ENCODE measurements around the gene RNF145.

RNF145 gene

DNA sequence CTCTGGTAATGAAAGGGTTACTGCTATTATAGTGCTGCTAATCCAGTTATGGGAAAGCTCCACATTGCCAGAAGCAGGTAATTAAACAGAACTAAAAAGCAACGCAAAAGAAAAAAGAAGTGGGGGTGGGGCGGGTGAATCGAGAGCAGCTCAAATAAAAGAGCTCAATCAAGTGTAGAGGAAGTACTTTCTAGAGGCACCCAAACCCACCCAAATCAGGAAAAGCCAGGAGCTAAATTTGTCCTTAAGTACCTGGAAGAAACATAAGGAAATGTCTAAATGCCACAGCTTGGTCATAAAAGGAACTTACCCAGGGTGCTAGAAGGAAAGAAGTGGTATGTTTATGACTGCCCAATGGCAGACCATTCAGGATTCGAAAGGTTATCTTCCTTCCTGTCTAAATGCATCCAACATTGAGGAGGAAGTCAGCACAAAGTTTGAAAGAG lies 2.4 kb upstream of the RNF145 start:
- H3K27me3 ChIP-seq (replicated peaks) = no peaks in the 10 kb centered on the region
- no peak for DNase-seq
- H3K27ac ChIP-seq = no peak overlapping the region
- in situ Hi-C loops (cut with HindIII; ENCODE audit: low pct_ligation_motif_present, low sequenced_read_pairs) = no loop called here
- TF ChIP-seq, protein P1, sequence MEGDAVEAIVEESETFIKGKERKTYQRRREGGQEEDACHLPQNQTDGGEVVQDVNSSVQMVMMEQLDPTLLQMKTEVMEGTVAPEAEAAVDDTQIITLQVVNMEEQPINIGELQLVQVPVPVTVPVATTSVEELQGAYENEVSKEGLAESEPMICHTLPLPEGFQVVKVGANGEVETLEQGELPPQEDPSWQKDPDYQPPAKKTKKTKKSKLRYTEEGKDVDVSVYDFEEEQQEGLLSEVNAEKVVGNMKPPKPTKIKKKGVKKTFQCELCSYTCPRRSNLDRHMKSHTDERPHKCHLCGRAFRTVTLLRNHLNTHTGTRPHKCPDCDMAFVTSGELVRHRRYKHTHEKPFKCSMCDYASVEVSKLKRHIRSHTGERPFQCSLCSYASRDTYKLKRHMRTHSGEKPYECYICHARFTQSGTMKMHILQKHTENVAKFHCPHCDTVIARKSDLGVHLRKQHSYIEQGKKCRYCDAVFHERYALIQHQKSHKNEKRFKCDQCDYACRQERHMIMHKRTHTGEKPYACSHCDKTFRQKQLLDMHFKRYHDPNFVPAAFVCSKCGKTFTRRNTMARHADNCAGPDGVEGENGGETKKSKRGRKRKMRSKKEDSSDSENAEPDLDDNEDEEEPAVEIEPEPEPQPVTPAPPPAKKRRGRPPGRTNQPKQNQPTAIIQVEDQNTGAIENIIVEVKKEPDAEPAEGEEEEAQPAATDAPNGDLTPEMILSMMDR (IDR thresholded peaks at IDR 0.05; ENCODE audit: low read depth, low read length, missing control alignments) = no peak
- peaks cover 2% of the 10 kb centered on the region for H3K36me3 ChIP-seq (replicated peaks)
- H3K4me3 ChIP-seq (ENCODE audit: low read depth, low read length) = no peak overlapping the region

DNA sequence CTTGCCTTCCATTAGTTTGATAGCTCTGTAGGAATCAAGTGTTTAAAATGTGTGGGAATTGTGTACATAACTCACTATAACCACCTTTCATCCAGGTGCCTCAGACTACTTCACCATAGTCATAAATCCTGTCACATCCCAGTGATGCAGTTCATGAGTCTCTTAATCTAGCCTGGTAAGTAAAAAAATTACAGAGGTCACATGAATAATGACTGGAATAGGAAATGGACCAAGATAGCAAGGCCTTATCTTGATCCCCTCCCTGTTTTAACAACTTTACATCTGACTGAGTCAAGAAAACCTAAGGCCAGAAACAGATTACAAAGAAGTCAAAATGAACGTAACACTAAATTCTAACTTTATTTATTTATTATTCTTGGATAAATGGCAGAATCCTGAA lies 1.5 kb upstream of the RNF145 start:
- in situ Hi-C loops (cut with HindIII; ENCODE audit: low pct_ligation_motif_present, low sequenced_read_pairs) = no loop called here
- Histone ChIP-seq H3K36me3 (replicated peaks) (peaks cover 2% of the 10 kb centered on the region), H3K27me3 (replicated peaks) (no peaks in the 10 kb centered on the region), H3K4me3 (ENCODE audit: low read depth, low read length) (no peak overlapping the region), H3K27ac (no peak overlapping the region)
- no peak for DNase-seq
- TF ChIP-seq, protein P1 (IDR thresholded peaks at IDR 0.05; ENCODE audit: low read depth, low read length, missing control alignments) = no peak

DNA sequence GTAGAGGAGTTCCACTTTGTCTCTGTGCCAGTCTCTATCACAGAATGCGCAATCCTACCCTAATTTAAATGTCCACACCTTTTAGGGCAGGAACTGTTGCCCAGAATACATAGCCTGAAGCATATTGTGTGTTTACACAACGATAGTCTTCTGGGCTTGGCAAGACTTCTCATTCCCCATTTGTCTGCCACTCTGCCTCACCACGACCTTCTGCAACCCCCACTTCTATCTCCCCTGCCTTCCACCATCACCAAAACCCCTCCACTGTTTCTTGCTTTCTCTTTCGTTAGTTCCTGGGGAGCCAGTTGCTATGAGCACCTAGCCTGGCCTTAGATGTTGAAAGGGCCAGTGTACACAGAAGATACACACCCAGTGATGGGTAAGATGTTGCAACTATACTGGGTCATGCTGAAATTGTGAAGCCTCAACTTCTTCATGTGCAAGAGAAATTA lies 883 bp upstream of the RNF145 start:
- in situ Hi-C loops (cut with HindIII; ENCODE audit: low pct_ligation_motif_present, low sequenced_read_pairs) = no loop called here
- Histone ChIP-seq H3K4me3 (ENCODE audit: low read depth, low read length) (no peak overlapping the region), H3K27ac (no peak overlapping the region), H3K36me3 (replicated peaks) (peaks cover 2% of the 10 kb centered on the region), H3K27me3 (replicated peaks) (no peaks in the 10 kb centered on the region)
- no peak for DNase-seq
- TF ChIP-seq, protein P1 (IDR thresholded peaks at IDR 0.05; ENCODE audit: low read depth, low read length, missing control alignments) = no peak

DNA sequence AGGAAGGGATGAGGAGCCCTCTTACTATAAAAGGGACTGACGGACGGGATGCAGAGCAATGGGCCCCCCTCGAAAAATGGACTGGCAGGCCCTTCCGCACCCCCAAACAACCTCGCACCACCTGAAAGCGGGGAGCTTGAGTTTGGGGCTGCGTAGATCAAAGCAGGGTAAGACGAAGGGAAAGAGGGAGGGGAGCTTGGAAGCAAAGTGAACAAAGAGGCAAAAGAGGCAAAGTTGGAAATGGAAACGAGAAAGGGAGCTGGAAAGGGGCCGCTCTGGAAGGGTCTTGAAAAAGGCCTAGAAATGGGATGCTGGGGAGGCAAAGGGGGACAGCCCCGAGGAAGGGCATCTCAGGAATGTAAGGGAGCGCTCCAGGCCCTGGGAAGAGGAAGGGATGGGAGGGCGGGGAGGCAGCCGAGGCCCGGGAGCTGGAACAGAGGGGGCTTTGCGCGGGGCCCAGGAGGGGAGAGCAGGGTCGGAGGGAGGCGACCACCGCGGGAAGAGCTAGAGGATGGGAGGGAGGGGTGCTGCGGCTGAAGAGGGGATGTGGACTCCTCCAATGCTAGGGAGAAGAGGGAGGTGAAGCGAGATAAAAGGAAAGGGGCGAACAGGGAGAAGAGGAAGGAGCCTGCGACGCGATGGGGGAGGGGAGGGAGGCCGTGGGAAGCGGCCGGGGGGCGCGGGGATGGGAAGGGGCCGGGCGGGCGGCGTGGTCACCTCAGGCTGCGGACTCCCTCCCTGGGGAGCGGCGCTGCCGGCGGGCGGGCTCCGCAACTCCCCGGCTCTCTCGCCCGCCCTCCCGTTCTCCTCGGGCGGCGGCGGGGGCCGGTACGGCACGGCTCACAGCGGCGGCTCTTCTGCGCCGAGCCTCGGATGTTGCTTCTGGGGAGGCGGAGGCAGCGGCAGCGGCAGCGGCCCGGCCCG lies 577 bp downstream of the RNF145 start:
- H3K36me3 ChIP-seq (replicated peaks) = peaks cover 2% of the 10 kb centered on the region
- no peak for DNase-seq
- peak overlapping the region; percentile 94 for H3K27ac ChIP-seq
- in situ Hi-C loops (cut with HindIII; ENCODE audit: low pct_ligation_motif_present, low sequenced_read_pairs) = no loop called here
- TF ChIP-seq, protein P1 (IDR thresholded peaks at IDR 0.05; ENCODE audit: low read depth, low read length, missing control alignments) = no peak
- H3K4me3 ChIP-seq (ENCODE audit: low read depth, low read length) = peak overlapping the region; percentile 85
- H3K27me3 ChIP-seq (replicated peaks) = no peaks in the 10 kb centered on the region

DNA sequence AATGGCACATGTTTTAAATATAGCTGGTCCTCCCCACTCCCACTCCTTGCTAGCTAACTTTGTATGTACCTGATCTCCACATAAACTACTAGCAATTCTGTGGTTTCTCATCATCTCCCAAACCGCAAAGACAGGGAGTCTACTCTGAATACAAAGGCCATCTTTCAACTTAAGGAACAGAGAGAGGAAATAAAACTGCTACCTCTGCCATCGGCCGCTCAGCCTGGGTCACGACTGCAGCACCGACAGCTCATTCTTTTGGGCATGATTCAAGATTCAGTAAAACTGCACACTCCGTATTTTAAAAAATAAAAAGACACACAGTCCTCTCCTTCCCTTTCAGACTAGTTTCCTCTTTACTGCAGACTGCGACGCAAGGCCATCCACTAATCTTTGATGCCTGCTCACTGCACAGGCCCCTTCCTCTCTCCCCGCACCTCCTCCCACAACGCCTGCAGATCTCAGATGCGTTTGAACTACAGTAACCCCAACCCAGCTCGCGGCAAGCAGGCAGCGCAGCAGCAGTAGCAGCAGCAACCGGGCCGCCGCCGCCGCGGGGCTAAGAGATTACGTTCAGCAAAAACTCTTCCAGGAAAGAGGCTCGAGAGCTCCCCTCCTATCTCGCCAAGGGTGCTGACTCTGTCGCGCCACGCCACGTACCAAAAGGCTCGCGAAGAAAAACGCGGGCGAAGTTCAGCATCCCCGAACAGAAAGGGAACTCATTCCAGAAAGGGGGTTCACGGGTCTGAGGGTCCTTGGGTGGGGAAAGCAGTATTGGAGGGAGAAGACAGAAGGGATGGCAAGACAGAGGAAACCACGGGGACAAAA lies 1.5 kb downstream of the RNF145 start:
- in situ Hi-C loops (cut with HindIII; ENCODE audit: low pct_ligation_motif_present, low sequenced_read_pairs) = no loop called here
- Histone ChIP-seq H3K36me3 (replicated peaks) (peaks cover 2% of the 10 kb centered on the region), H3K4me3 (ENCODE audit: low read depth, low read length) (peak overlapping the region; percentile 85), H3K27me3 (replicated peaks) (no peaks in the 10 kb centered on the region), H3K27ac (peak overlapping the region; percentile 94)
- TF ChIP-seq, protein P1 (IDR thresholded peaks at IDR 0.05; ENCODE audit: low read depth, low read length, missing control alignments) = peak; percentile 19
- DNase-seq = peak; percentile 68
